Measurements from ENCODE around the gene FBP2. TPM values are rescaled to one million over a fixed set of nuclear protein-coding genes. Genes with fewer than 3 reads are reported as not detected.

Gene FBP2
- total and polyA plus RNA-seq, 2 donors (not counting 1 experiment from before 2014, with no cell fraction given): not detected

DNA sequence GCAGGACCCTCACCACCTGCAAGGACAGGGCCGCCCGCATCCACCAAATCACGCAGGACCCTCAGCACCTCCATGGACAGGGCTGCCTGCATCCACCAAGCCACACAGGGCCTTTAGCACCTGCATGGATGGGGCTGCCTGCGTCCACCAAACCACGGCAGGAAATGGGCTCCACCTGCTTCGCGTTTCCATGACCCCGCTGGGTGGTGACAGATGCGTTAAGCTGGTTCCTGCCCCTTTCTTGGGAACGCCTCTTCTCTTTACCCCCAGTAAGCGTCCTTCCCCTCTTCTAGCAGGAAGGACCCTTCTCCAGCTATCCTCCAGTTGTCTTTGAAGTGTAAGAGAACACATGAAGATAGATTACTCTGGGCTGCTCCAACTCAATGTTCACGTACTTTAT is 32.2 kb upstream of the FBP2 start:
- DNase-seq: no peak
- TF ChIP-seq CTCF (IDR thresholded peaks at IDR 0.05) (no peak), EZH2 (IDR thresholded peaks at IDR 0.05; ENCODE audit: borderline replicate concordance, insufficient read depth, low read depth, low read length, poor library complexity, severe bottlenecking) (no peak)
- H3K4me1 Mint-ChIP-seq: no peaks in the 10 kb centered on the region
- H3K27me3 Mint-ChIP-seq: peaks cover 7% of the 10 kb centered on the region
- POLR2A ChIA-PET: no interaction called here
- H3K4me3 ChIP-seq (ENCODE audit: control extremely low read depth in 1 of 5, extremely low read depth in 1 of 5, insufficient read depth in 1 of 5, low read depth in 2 of 5, low read length in 4 of 5): no peak overlapping the region
- H3K9me3 Mint-ChIP-seq (ENCODE audit: insufficient read depth): no peaks in the 10 kb centered on the region
- H3K9ac ChIP-seq (ENCODE audit: low read length): no peak overlapping the region
- no peak overlapping the region for H3K4me2 ChIP-seq (replicated peaks; ENCODE audit: low read depth, low read length, poor library complexity, severe bottlenecking)
- no peak overlapping the region for H3K27ac Mint-ChIP-seq
- no peak overlapping the region for H2AFZ ChIP-seq (ENCODE audit: insufficient read depth, low read depth, low read length, poor library complexity, severe bottlenecking)
- WGBS (ENCODE audit: insufficient coverage): 52% methylated on average over 9 of the region's 12 CpGs
- peaks cover 0 to 3% (median 0%) of the 10 kb centered on the region in 4 experiments for H3K27me3 ChIP-seq (replicated peaks in 1 of 4; ENCODE audit: control extremely low read depth in 1 of 4, control insufficient read depth in 3 of 4, insufficient read depth in 4 of 4, low read length in 3 of 4)
- no peaks in the 10 kb centered on the region for H3K9me3 ChIP-seq (ENCODE audit: control extremely low read depth in 1 of 3, control insufficient read depth in 2 of 3, insufficient read depth in 1 of 3, low read length in 2 of 3)
- H4K20me1 ChIP-seq (ENCODE audit: control insufficient read depth, insufficient read depth, low read length, poor library complexity, severe bottlenecking): no peaks in the 10 kb centered on the region
- no peak overlapping the region for H3K27ac ChIP-seq (ENCODE audit: low read length in 2 of 2)
- no peak for ATAC-seq (ENCODE audit: low read depth)
- H3K36me3 ChIP-seq (replicated peaks in 1 of 2; ENCODE audit: control extremely low read depth in 1 of 2, control insufficient read depth in 1 of 2, extremely low read depth in 1 of 2, insufficient read depth in 2 of 2, low read length in 1 of 2): no peaks in the 10 kb centered on the region
- no peaks in the 10 kb centered on the region for H3K79me2 ChIP-seq (ENCODE audit: control insufficient read depth, insufficient read depth, low read length)
- no peak overlapping the region for H3K4me3 Mint-ChIP-seq
- CTCF ChIA-PET: interaction anchor here (0.5 to 0.9 kb wide), 2 partner anchors 9 to 580 kb away, joined by 3 to 4 read pairs; no protein-coding TSS in a partner anchor
- H3K4me1 ChIP-seq (ENCODE audit: control insufficient read depth in 2 of 2, insufficient read depth in 2 of 2, low read length in 2 of 2): no peaks in the 10 kb centered on the region
- intact Hi-C loops (cut with micrococcal nuclease): no loop called here

DNA sequence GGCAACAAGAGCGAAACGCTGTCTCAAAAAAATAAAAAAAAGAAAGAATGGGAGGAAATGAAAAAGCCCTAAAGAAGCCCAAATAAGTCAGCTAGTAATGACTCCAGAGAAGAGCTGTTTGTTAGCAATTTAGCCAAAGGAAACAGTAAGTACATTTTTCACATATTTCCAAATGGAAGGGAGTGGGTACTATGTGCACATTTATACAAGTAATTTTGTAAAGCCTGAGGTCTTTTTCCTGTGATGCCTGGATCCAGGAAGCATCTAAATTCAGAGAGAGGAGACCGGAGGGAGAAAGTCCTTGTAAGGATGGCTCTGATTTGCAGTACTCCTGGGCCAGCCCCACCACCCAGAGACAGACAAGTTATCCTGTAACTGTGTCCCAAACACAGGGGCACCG is 31.0 kb upstream of the FBP2 start:
- no peak overlapping the region for H3K4me3 Mint-ChIP-seq
- H3K27ac Mint-ChIP-seq: no peak overlapping the region
- Histone ChIP-seq H3K27me3 (replicated peaks in 1 of 4; ENCODE audit: control extremely low read depth in 1 of 4, control insufficient read depth in 3 of 4, insufficient read depth in 4 of 4, low read length in 3 of 4) (peaks cover 0 to 3% (median 0%) of the 10 kb centered on the region in 4 experiments), H2AFZ (ENCODE audit: insufficient read depth, low read depth, low read length, poor library complexity, severe bottlenecking) (no peak overlapping the region), H3K4me1 (ENCODE audit: control insufficient read depth in 2 of 2, insufficient read depth in 2 of 2, low read length in 2 of 2) (no peaks in the 10 kb centered on the region), H4K20me1 (ENCODE audit: control insufficient read depth, insufficient read depth, low read length, poor library complexity, severe bottlenecking) (no peaks in the 10 kb centered on the region), H3K79me2 (ENCODE audit: control insufficient read depth, insufficient read depth, low read length) (no peaks in the 10 kb centered on the region), H3K9ac (ENCODE audit: low read length) (no peak overlapping the region), H3K4me3 (ENCODE audit: control extremely low read depth in 1 of 5, extremely low read depth in 1 of 5, insufficient read depth in 1 of 5, low read depth in 2 of 5, low read length in 4 of 5) (no peak overlapping the region), H3K4me2 (replicated peaks; ENCODE audit: low read depth, low read length, poor library complexity, severe bottlenecking) (no peak overlapping the region), H3K36me3 (replicated peaks in 1 of 2; ENCODE audit: control extremely low read depth in 1 of 2, control insufficient read depth in 1 of 2, extremely low read depth in 1 of 2, insufficient read depth in 2 of 2, low read length in 1 of 2) (no peaks in the 10 kb centered on the region), H3K27ac (ENCODE audit: low read length in 2 of 2) (no peak overlapping the region), H3K9me3 (ENCODE audit: control extremely low read depth in 1 of 3, control insufficient read depth in 2 of 3, insufficient read depth in 1 of 3, low read length in 2 of 3) (no peaks in the 10 kb centered on the region)
- CTCF ChIA-PET: no interaction called here
- DNase-seq (no peak), ATAC-seq (ENCODE audit: low read depth) (no peak)
- 100% methylated on average over 1 of the region's 4 CpGs for WGBS (ENCODE audit: insufficient coverage)
- POLR2A ChIA-PET: no interaction called here
- TF ChIP-seq CTCF (IDR thresholded peaks at IDR 0.05): no peak
- no peak for TF ChIP-seq EZH2 (IDR thresholded peaks at IDR 0.05; ENCODE audit: borderline replicate concordance, insufficient read depth, low read depth, low read length, poor library complexity, severe bottlenecking)
- no peaks in the 10 kb centered on the region for H3K9me3 Mint-ChIP-seq (ENCODE audit: insufficient read depth)
- intact Hi-C loops (cut with micrococcal nuclease): no loop called here
- no peaks in the 10 kb centered on the region for H3K4me1 Mint-ChIP-seq
- peaks cover 10% of the 10 kb centered on the region for H3K27me3 Mint-ChIP-seq

Measured in B cell (primary cell).